Ascending aorta (tissue), 2 donors: ENCODE data around the gene AACS. TPM values are rescaled to one million over a fixed set of nuclear protein-coding genes. Genes with fewer than 3 reads are reported as not detected.

Experiments used
- DNase-seq, 2 donors: peaks; one replicate each; pipeline ENCODE4 v3.0.0-alpha.2; 2019; ENCODE audit warnings: low spot score in 2 of 2
- H3K27ac ChIP-seq, 2 donors: fragments of 200-600 bp; sonication (generic); one replicate each; pipeline ENCODE4 v1.5.1; 2016 to 2017; ENCODE audit warnings: mild to moderate bottlenecking in 1 of 2
- H3K27me3 ChIP-seq: fragments of 200-600 bp; sonication (generic); one replicate; pipeline ENCODE4 v1.5.1; 2017
- H3K36me3 ChIP-seq, 2 donors: fragments of 200-600 bp; sonication (generic); one replicate each; pipeline ENCODE4 v1.5.1; 2016
- H3K4me1 ChIP-seq, 2 donors: fragments of 200-600 bp; sonication (generic); one replicate each; pipeline ENCODE4 v1.5.1; 2016 to 2017; ENCODE audit warnings: mild to moderate bottlenecking in 1 of 2
- H3K4me3 ChIP-seq, 2 donors: fragments of 200-600 bp; sonication (generic); one replicate each; pipeline ENCODE4 v1.5.1; 2016 to 2017; ENCODE audit warnings: mild to moderate bottlenecking in 1 of 2
- H3K9me3 ChIP-seq, 2 donors: fragments of 200-600 bp; sonication (generic); one replicate each; pipeline ENCODE4 v1.5.1; 2016
- CTCF ChIP-seq, 3 experiments: fragments of 200-600 bp in 2 of 3; fragments of 450-650 bp in 1 of 3; sonication (generic) in 2 of 3; IDR thresholded peaks; one replicate each; pipeline ENCODE4 v1.5.1; 2016 to 2019; ENCODE audit warnings: antibody characterized with exemption in 3 of 3, mild to moderate bottlenecking in 1 of 3, moderate library complexity in 1 of 3
- intact Hi-C: fragments of 100-400 bp; cut with DNase I; formaldehyde crosslinking; loops from one replicate; pipeline ENCODE4 v1.15.1; 2023
- total RNA-seq: library from RNA; depleted of rRNA; stranded (reverse); fragments of >200 nt; gene quantifications from one replicate; pipeline ENCODE4 v1.1.0, GENCODE V29; 2016

AACS gene
- total RNA-seq, result 7.0 TPM

DNA sequence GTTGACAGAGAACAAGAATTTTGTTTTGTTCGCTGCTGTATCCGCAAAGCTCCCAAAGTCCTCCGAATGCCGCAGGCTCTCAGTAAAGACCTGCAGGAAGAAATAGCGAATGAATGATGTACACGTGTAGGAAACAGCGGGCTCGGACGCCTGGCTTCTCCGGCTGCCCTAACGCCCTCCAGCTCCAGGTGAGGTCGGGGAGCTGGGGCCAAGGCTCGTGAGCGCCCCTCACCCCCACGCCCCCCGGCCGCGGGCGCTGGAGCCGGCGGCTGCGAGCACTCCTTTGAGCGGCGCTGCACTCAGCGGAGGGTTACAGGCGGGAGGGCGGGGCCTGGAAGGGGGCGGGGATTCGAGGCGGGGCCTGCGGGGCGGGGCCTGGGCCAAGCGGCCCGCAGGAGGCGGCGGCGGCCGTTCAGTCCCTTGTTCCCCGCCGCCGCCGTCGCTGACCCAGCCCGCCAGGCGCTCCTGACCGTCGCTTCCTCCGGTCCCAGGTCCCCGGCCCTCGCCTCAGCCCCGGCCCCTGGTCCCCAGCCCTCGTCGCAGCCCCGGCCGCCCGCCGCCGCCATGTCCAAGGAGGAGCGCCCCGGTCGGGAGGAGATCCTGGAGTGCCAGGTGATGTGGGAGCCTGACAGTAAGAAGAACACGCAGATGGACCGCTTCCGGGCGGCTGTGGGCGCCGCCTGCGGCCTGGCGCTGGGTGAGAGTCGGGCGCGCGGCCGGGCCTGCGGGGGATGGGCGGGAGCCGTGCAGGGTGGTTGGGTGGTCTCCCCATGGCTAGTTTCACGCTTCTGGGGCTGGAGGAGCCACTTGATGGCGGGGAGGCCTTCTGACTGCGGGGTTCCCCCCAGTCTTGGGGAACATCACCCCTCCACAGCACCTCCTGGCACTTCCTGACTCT lies at the start of gene AACS:
AACS (plus strand) TSS at position 415 of the 898 bp plus-strand sequence; CDS start at position 565, 150 bp downstream.
- no peak for TF ChIP-seq CTCF (IDR thresholded peaks at IDR 0.05)
- H3K27me3 ChIP-seq, result no peaks in the 10 kb centered on the region
- H3K4me1 ChIP-seq, result peaks cover 4 to 11% of the 10 kb centered on the region in 2 donors
- no peaks in the 10 kb centered on the region for H3K36me3 ChIP-seq
- peak in 1 of 2 donors; percentile 78 for DNase-seq
- peak within 1 kb of the TSS; percentile 54 to 83 for H3K27ac ChIP-seq
- no peaks in the 10 kb centered on the region for H3K9me3 ChIP-seq
- peak within 1 kb of the TSS; percentile 67 to 99 for H3K4me3 ChIP-seq
- intact Hi-C loops, result loop anchor here (1.0 to 10.0 kb wide), 3 partner anchors 16 to 160 kb away; partner anchors contain the start of gene DHX37

DNA sequence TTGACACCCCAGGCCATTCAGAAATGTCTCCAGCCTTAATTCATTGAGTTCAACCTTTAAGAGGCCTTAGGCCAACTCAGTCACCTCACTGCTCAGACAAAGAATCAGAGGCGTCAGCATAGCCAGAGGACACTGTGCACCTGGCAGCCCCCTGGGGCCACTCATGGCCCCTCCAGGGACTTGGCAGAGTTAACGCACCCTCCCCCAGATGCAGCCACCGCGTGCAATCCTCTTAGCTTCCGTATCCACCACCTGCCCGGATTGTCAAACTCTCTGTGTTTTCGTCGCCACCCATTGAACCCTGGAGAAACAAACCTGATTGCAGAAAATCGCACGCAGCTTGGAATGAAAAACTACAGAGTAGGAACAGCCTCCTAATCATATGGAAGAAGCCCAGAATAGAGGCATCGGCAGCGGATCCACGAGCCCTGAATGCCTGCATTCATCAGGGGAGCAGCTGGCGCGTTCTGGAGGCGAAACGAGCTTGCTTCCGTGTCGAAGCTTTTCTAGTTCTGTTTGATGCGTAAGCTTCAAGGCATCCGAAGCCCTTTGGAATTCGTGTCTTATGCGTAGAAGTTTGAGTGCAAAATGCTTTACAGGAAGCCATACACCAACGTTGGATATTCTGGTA lies 49.4 kb upstream of the AACS start:
- TF ChIP-seq CTCF (IDR thresholded peaks at IDR 0.05), result no peak
- H3K9me3 ChIP-seq, result no peaks in the 10 kb centered on the region
- no peak overlapping the region for H3K27ac ChIP-seq
- intact Hi-C loops, result no loop called here
- no peak for DNase-seq
- no peaks in the 10 kb centered on the region for H3K27me3 ChIP-seq
- H3K36me3 ChIP-seq, result peaks cover 0 to 11% of the 10 kb centered on the region in 2 donors
- no peaks in the 10 kb centered on the region for H3K4me1 ChIP-seq
- no peak overlapping the region for H3K4me3 ChIP-seq

- H3K9me3 ChIP-seq, result no peaks in the 10 kb centered on the region
- peaks cover 0 to 11% of the 10 kb centered on the region in 2 donors for H3K36me3 ChIP-seq
- no peak overlapping the region for H3K27ac ChIP-seq
- no peak overlapping the region for H3K4me3 ChIP-seq
- TF ChIP-seq CTCF (IDR thresholded peaks at IDR 0.05), result no peak
- intact Hi-C loops, result no loop called here
- H3K27me3 ChIP-seq, result no peaks in the 10 kb centered on the region
- H3K4me1 ChIP-seq, result no peaks in the 10 kb centered on the region
- no peak for DNase-seq
Measured at GRCh38 chr12:125017801-125018200, 47.4 kb upstream of the AACS start.

- H3K27ac ChIP-seq, result no peak overlapping the region
- H3K4me1 ChIP-seq, result no peaks in the 10 kb centered on the region
- peaks cover 0 to 8% of the 10 kb centered on the region in 2 donors for H3K36me3 ChIP-seq
- no peak overlapping the region for H3K4me3 ChIP-seq
- no peak for TF ChIP-seq CTCF (IDR thresholded peaks at IDR 0.05)
- H3K9me3 ChIP-seq, result no peaks in the 10 kb centered on the region
- DNase-seq, result no peak
- intact Hi-C loops, result no loop called here
- H3K27me3 ChIP-seq, result no peaks in the 10 kb centered on the region
Measured at GRCh38 chr12:125018356-125018755, 46.9 kb upstream of the AACS start.

DNA sequence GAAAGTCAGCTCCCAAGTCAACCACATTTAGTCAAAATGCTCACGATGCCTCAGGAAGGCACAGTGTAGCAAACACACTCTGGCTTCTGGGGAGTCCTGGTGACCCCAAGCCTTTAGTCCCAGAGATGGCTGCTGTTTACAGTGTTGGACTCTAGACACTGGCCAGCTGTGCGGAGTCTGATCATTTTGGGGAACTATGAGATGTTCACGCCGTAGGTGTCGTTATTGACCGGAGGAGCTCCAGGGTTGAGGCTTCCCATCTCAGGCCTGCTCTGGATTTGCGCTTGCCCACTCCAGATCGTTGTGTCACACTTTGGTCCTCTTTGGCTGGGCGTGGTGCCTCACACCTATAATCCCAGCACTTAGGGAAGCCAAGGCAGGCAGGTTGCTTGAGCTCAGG lies 44.1 kb upstream of the AACS start:
- no peak for TF ChIP-seq CTCF (IDR thresholded peaks at IDR 0.05)
- intact Hi-C loops, result no loop called here
- Histone ChIP-seq H3K27me3 (no peaks in the 10 kb centered on the region), H3K4me3 (no peak overlapping the region), H3K27ac (no peak overlapping the region), H3K4me1 (no peaks in the 10 kb centered on the region), H3K9me3 (no peaks in the 10 kb centered on the region), H3K36me3 (no peaks in the 10 kb centered on the region)
- DNase-seq, result no peak
